PC-3 (cell line): ENCODE results near the gene RAD23A.

ENCODE experiments used
- EZH2 ChIP-seq: fragments of 300-600 bp; sonication (generic); IDR thresholded peaks from one replicate; pipeline ENCODE4 v1.6.1; 2017; ENCODE audit warnings: antibody characterized with exemption, mild to moderate bottlenecking, low read length; ENCODE audit not compliant: unreplicated experiment
- EZH2phosphoT487 ChIP-seq: fragments of 300-600 bp; sonication (generic); IDR thresholded peaks from 2 replicates; pipeline ENCODE4 v1.6.1; 2018; ENCODE audit warnings: mild to moderate bottlenecking, antibody characterized with exemption, low read length, borderline replicate concordance
- TF ChIP-seq, protein P1 (sequence below): fragments of 300-600 bp; sonication (generic); conservative IDR thresholded peaks from 2 replicates; pipeline ENCODE4 v1.5.1; 2017; ENCODE audit warnings: antibody characterized with exemption, low read depth, mild to moderate bottlenecking, low read length

- no peak for TF ChIP-seq EZH2
- TF ChIP-seq, protein P1, sequence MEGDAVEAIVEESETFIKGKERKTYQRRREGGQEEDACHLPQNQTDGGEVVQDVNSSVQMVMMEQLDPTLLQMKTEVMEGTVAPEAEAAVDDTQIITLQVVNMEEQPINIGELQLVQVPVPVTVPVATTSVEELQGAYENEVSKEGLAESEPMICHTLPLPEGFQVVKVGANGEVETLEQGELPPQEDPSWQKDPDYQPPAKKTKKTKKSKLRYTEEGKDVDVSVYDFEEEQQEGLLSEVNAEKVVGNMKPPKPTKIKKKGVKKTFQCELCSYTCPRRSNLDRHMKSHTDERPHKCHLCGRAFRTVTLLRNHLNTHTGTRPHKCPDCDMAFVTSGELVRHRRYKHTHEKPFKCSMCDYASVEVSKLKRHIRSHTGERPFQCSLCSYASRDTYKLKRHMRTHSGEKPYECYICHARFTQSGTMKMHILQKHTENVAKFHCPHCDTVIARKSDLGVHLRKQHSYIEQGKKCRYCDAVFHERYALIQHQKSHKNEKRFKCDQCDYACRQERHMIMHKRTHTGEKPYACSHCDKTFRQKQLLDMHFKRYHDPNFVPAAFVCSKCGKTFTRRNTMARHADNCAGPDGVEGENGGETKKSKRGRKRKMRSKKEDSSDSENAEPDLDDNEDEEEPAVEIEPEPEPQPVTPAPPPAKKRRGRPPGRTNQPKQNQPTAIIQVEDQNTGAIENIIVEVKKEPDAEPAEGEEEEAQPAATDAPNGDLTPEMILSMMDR, result no peak
- no peak for TF ChIP-seq EZH2phosphoT487
Measured at GRCh38 chr19:12990853-12991252, 45.2 kb downstream of the RAD23A start.
